Measurements from ENCODE around the gene TRIOBP. TPM values are rescaled to one million over a fixed set of nuclear protein-coding genes. Genes with fewer than 3 reads are reported as not detected.
A peak's percentile ranks its signal among the peaks of the same experiment; 100 is the strongest.

TRIOBP gene
- total and polyA plus RNA-seq, 7 donors = 51.7 to 140 (median 82.8) TPM

DNA sequence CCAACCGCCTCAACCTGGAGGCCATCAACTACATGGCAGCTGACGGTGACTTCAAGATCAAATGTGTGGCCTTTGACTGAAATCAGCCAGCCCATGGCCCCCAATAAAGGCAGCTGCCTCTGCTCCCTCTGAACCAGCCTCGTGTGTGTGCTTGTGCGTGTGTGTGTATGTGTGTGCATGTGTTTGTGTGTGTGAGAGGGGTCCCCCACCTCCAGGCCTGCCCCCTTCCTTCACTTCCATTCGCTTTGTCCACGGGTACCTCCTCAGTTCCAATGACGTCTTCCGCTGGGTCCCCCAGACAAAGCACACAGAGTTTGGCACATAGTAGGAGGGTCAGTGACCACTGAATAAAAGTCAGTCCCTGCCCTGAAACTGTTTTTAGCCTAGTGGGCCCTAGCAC is 17.2 kb upstream of the TRIOBP start:
- H3K9me3 ChIP-seq = no peaks in the 10 kb centered on the region
- no peak overlapping the region for H3K4me3 ChIP-seq
- H3K27me3 ChIP-seq = no peaks in the 10 kb centered on the region
- intact Hi-C loops (cut with DNase I) = loop anchor here (2.0 kb wide), 2 partner anchors 19 to 55 kb away; no protein-coding TSS in a partner anchor
- H3K4me1 ChIP-seq = peaks cover 0 to 50% (median 42%) of the 10 kb centered on the region in 4 donors
- DNase-seq = no peak
- H3K36me3 ChIP-seq = peaks cover 0 to 18% (median 6%) of the 10 kb centered on the region in 4 donors
- no peak for TF ChIP-seq POLR2AphosphoS5 (IDR thresholded peaks at IDR 0.05)
- no peak for TF ChIP-seq POLR2A (IDR thresholded peaks at IDR 0.05)
- TF ChIP-seq, protein P1, sequence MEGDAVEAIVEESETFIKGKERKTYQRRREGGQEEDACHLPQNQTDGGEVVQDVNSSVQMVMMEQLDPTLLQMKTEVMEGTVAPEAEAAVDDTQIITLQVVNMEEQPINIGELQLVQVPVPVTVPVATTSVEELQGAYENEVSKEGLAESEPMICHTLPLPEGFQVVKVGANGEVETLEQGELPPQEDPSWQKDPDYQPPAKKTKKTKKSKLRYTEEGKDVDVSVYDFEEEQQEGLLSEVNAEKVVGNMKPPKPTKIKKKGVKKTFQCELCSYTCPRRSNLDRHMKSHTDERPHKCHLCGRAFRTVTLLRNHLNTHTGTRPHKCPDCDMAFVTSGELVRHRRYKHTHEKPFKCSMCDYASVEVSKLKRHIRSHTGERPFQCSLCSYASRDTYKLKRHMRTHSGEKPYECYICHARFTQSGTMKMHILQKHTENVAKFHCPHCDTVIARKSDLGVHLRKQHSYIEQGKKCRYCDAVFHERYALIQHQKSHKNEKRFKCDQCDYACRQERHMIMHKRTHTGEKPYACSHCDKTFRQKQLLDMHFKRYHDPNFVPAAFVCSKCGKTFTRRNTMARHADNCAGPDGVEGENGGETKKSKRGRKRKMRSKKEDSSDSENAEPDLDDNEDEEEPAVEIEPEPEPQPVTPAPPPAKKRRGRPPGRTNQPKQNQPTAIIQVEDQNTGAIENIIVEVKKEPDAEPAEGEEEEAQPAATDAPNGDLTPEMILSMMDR (IDR thresholded peaks at IDR 0.05) = no peak
- TF ChIP-seq EP300 (IDR thresholded peaks at IDR 0.05) = no peak
- 88 to 90% methylated on average over 8 of the region's 8 CpGs for WGBS, 2 donors
- peak overlapping the region; percentile 92 to 99 (median 95) for H3K27ac ChIP-seq

DNA sequence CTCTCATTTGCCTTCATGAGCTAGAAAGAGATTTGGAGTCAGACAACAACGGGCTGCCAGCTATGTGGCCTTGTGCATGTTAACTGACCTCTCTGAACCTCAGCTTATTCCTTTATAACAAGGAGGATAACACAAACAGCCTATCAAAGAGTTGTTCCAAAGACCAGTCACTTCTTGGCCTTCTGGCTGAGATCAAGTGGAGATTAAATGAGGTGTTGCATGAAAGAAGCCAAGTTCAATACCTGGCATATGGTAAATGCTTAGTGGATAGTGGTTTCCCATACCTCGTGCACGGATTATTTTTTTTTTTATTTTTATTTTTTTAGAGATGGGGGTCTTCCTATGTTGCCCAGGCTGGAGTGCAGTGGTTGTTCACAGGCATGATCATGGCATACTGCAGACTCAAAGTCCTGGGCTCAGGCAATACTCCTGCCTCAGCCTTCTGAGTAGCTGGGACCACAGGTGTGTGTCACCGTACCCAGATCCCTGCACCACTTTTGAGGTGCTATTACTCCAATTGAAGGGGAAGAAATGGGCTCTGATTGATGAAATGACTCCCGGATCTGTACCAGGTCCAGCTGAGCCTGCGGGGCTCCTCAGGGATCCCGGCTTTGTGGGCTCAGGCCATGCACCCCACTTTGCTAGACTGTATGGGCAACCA is 16.5 kb upstream of the TRIOBP start:
- TF ChIP-seq POLR2AphosphoS5 (IDR thresholded peaks at IDR 0.05) (no peak), EP300 (IDR thresholded peaks at IDR 0.05) (no peak), POLR2A (IDR thresholded peaks at IDR 0.05) (no peak)
- TF ChIP-seq, protein P1 (IDR thresholded peaks at IDR 0.05) = no peak
- DNase-seq = no peak
- intact Hi-C loops (cut with DNase I) = loop anchor here (2.0 kb wide), 2 partner anchors 20 to 56 kb away; no protein-coding TSS in a partner anchor
- H3K36me3 ChIP-seq = peaks cover 0 to 18% (median 6%) of the 10 kb centered on the region in 4 donors
- no peaks in the 10 kb centered on the region for H3K9me3 ChIP-seq
- no peaks in the 10 kb centered on the region for H3K27me3 ChIP-seq
- peak overlapping the region in 3 of 4 donors; percentile 40 to 99 (median 97) for H3K27ac ChIP-seq
- 88% methylated on average over 7 of the region's 7 CpGs for WGBS, 2 donors
- peaks cover 0 to 44% (median 37%) of the 10 kb centered on the region in 4 donors for H3K4me1 ChIP-seq
- no peak overlapping the region for H3K4me3 ChIP-seq

DNA sequence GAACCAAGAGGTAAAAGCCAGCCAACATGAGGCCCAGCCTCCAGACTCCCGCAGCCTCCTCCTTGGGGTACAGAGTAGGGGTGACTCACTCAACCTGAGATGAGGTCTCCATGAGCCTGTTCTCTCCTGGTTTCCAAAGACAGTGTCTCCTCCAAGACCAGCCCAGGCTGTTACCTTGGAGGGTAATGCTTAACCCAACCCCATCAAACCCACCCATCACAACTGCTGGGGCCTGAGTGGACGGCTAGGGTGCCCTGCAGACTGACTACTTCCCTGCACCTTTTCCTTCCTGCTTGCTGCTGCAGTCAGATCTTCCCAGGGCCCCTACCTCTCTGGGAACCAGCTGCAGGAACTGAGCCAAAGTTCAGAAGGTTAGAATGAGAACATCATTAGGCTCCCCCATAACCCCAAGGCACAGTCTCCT is 15.8 kb upstream of the TRIOBP start:
- Histone ChIP-seq H3K9me3 (no peaks in the 10 kb centered on the region), H3K4me3 (no peak overlapping the region), H3K27me3 (no peaks in the 10 kb centered on the region), H3K27ac (peak overlapping the region in 3 of 4 donors; percentile 40 to 99 (median 58)), H3K4me1 (peaks cover 0 to 44% (median 36%) of the 10 kb centered on the region in 4 donors), H3K36me3 (peaks cover 0 to 18% (median 6%) of the 10 kb centered on the region in 4 donors)
- TF ChIP-seq POLR2A (IDR thresholded peaks at IDR 0.05) (no peak), POLR2AphosphoS5 (IDR thresholded peaks at IDR 0.05) (no peak), EP300 (IDR thresholded peaks at IDR 0.05) (no peak)
- TF ChIP-seq, protein P1 (IDR thresholded peaks at IDR 0.05) = no peak
- intact Hi-C loops (cut with DNase I) = loop anchor here (1.0 to 2.0 kb wide), 3 partner anchors 20 to 56 kb away; no protein-coding TSS in a partner anchor
- 48 to 73% methylated on average over 2 of the region's 2 CpGs for WGBS, 2 donors
- DNase-seq = no peak

DNA sequence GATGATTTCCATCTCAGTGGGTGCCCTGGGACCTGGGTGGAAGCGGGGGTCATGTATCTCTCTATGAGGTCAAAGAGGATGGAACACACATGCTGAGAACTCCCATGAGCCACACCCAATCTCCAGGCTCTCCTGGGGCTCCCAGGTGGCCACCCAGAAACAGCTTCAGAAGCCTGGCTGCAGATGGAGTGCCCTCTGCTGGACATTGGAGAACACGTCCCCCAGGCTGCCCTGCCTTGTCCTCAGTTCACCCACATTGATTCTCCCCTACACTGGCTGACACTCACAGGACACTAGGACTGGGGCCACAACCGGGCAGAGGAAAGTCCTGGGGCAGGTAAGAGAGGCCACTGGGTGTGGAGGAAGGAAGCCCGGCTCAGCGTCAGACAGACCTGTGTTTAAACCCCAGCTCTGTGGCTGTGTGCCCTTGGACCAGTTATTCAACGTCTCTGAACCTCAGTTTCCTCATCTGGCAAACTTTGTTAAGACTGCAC is 15.2 kb upstream of the TRIOBP start:
- H3K9me3 ChIP-seq = no peaks in the 10 kb centered on the region
- 7 to 27% methylated on average over 6 of the region's 6 CpGs for WGBS, 2 donors
- peaks cover 0 to 45% (median 33%) of the 10 kb centered on the region in 4 donors for H3K4me1 ChIP-seq
- peak; percentile 90 for DNase-seq
- H3K27ac ChIP-seq = peak overlapping the region in 3 of 4 donors; percentile 40 to 99 (median 58)
- TF ChIP-seq, protein P1 (IDR thresholded peaks at IDR 0.05) = peak; percentile 80 to 92 (median 90)
- TF ChIP-seq POLR2AphosphoS5 (IDR thresholded peaks at IDR 0.05) (peak in 2 of 4 donors; percentile 17 to 34), POLR2A (IDR thresholded peaks at IDR 0.05) (no peak)
- no peaks in the 10 kb centered on the region for H3K27me3 ChIP-seq
- peaks cover 0 to 18% (median 6%) of the 10 kb centered on the region in 4 donors for H3K36me3 ChIP-seq
- intact Hi-C loops (cut with DNase I) = loop anchor here (1.0 to 2.0 kb wide), 3 partner anchors 21 to 57 kb away; no protein-coding TSS in a partner anchor
- no peak overlapping the region for H3K4me3 ChIP-seq
